A673 (cell line): ENCODE measurements around the gene CFAP58. TPM values are rescaled to one million over a fixed set of nuclear protein-coding genes. Genes with fewer than 3 reads are reported as not detected.

Experiments used
- BruUV-seq: library from RNA; stranded (reverse); fragments of 400-500 nt; replicated peaks from 2 replicates; lab custom pipeline; 2021; lab: Mats Ljungman, UMichigan
- CTCF ChIA-PET: fragments of 300-600 bp; sonication (Branson Sonifier 250); formaldehyde crosslinking; loops from one replicate; lab custom pipeline; 2022; ENCODE audit warnings: antibody characterized with exemption; lab: Charles Lee
- POLR2A ChIA-PET: fragments of 300-600 bp; sonication (Branson Sonifier 250); formaldehyde crosslinking; loops from one replicate; lab custom pipeline; 2022; ENCODE audit warnings: antibody characterized with exemption; ENCODE audit not compliant: low non-redundant PET; lab: Charles Lee
- DNase-seq: peaks from one replicate; pipeline ENCODE4 v3.0.0-alpha.2; 2015; ENCODE audit warnings: low spot score
- H3K27ac ChIP-seq: fragments of 200-600 bp; sonication (generic); 2 replicates; pipeline ENCODE4 v1.5.1; 2016; ENCODE audit warnings: mixed run types, low read depth, mild to moderate bottlenecking, mixed read lengths, antibody characterized with exemption, low read length; ENCODE audit not compliant: poor library complexity, severe bottlenecking
- H3K27me3 ChIP-seq: fragments of 200-600 bp; sonication (generic); replicated peaks from 2 replicates; pipeline ENCODE4 v1.6.1; 2017; ENCODE audit warnings: mixed run types, low read depth, mild to moderate bottlenecking, mixed read lengths, antibody characterized with exemption, low read length; ENCODE audit not compliant: insufficient read depth, poor library complexity
- H3K36me3 ChIP-seq: fragments of 200-600 bp; sonication (generic); 2 replicates; pipeline ENCODE4 v1.6.1; 2016; ENCODE audit warnings: mixed run types, mild to moderate bottlenecking, mixed read lengths, antibody characterized with exemption, low read length; ENCODE audit not compliant: insufficient read depth, poor library complexity, severe bottlenecking
- H3K4me1 ChIP-seq: fragments of 200-600 bp; sonication (generic); 2 replicates; pipeline ENCODE4 v1.6.1; 2017; ENCODE audit warnings: mixed run types, mild to moderate bottlenecking, mixed read lengths, antibody characterized with exemption, low read length; ENCODE audit not compliant: insufficient read depth, poor library complexity, severe bottlenecking
- H3K4me3 ChIP-seq: fragments of 200-600 bp; sonication (generic); 2 replicates; pipeline ENCODE4 v1.5.1; 2016; ENCODE audit warnings: low read depth, mixed run types, mild to moderate bottlenecking, mixed read lengths, low read length; ENCODE audit not compliant: poor library complexity, severe bottlenecking
- H3K9me3 ChIP-seq: fragments of 200-600 bp; sonication (generic); 2 replicates; pipeline ENCODE4 v1.6.1; 2016; ENCODE audit warnings: mixed run types, low read depth, mild to moderate bottlenecking, mixed read lengths, antibody characterized with exemption, low read length; ENCODE audit not compliant: poor library complexity, severe bottlenecking
- EZH2 ChIP-seq: fragments of 200-600 bp; sonication (generic); IDR thresholded peaks from 2 replicates; pipeline ENCODE4 v1.6.1; 2017; ENCODE audit warnings: borderline replicate concordance, low read depth, mild to moderate bottlenecking, mixed read lengths, antibody characterized with exemption, low read length; ENCODE audit not compliant: poor library complexity, severe bottlenecking
- intact Hi-C: fragments of 100-400 bp; cut with micrococcal nuclease; formaldehyde crosslinking; loops from one replicate; pipeline ENCODE4 v1.10.0; 2022; ENCODE audit not compliant: unreplicated experiment
- total RNA-seq: library from RNA; stranded (reverse); gene quantifications from 2 replicates; pipeline ENCODE4 v1.2.3, GENCODE V29; 2021
- TF ChIP-seq, protein P1 (sequence below): fragments of 300-800, 200-600 bp; sonication (generic); conservative IDR thresholded peaks from 2 replicates; pipeline ENCODE4 v1.5.1; 2017; ENCODE audit warnings: low read depth, mild to moderate bottlenecking, antibody characterized with exemption, low read length, moderate library complexity, mixed read lengths

CFAP58 gene
- total RNA-seq, 1 experiment from 2014 or later, result 0.17 TPM

DNA sequence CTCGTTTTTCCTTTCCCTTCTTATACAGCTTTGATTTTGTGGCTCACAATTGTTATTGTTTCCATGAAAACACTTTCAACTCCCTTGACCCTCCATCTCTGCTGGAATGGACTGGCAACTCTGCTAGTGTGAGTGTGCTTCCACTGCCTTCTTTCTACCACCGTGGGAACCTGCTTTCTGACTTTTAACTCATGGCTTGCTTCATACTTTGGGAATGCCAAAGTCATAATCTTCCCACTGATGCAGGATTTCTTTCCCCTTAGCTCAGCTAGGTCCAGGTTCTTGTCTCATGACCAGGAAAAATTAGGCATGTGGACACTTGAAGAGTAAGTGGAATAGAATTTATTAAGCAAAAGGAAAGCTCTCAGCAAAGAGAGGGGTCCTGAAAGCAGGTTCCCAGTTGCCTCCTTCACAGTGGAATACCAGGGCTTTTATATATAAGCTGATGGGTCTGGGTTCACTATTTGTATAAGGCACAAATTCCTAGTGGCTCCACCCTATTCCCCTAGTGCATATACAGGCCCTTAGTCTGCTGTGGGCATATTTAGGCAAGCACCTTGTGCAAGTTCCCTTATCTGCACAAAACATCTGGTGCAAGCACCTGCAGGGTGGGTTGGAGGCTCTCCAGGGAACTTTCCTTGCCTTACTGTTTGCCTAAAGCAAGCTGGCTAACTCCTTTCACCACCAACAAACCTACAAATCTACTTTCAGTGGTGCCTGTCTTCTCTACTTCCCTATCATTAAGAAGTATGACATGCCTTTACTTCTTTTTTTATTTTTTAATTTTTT lies 119.5 kb downstream of the CFAP58 start:
- ChIA-PET POLR2A (no interaction called here), CTCF (no interaction called here)
- TF ChIP-seq EZH2, result no peak
- TF ChIP-seq, protein P1, sequence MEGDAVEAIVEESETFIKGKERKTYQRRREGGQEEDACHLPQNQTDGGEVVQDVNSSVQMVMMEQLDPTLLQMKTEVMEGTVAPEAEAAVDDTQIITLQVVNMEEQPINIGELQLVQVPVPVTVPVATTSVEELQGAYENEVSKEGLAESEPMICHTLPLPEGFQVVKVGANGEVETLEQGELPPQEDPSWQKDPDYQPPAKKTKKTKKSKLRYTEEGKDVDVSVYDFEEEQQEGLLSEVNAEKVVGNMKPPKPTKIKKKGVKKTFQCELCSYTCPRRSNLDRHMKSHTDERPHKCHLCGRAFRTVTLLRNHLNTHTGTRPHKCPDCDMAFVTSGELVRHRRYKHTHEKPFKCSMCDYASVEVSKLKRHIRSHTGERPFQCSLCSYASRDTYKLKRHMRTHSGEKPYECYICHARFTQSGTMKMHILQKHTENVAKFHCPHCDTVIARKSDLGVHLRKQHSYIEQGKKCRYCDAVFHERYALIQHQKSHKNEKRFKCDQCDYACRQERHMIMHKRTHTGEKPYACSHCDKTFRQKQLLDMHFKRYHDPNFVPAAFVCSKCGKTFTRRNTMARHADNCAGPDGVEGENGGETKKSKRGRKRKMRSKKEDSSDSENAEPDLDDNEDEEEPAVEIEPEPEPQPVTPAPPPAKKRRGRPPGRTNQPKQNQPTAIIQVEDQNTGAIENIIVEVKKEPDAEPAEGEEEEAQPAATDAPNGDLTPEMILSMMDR, result no peak
- Histone ChIP-seq H3K4me1 (no peaks in the 10 kb centered on the region), H3K27me3 (peaks cover 19% of the 10 kb centered on the region), H3K9me3 (no peaks in the 10 kb centered on the region), H3K27ac (no peak overlapping the region), H3K4me3 (no peak overlapping the region), H3K36me3 (no peaks in the 10 kb centered on the region)
- DNase-seq, result no peak
- intact Hi-C loops, result no loop called here
- no TSS peak for BruUV-seq

DNA sequence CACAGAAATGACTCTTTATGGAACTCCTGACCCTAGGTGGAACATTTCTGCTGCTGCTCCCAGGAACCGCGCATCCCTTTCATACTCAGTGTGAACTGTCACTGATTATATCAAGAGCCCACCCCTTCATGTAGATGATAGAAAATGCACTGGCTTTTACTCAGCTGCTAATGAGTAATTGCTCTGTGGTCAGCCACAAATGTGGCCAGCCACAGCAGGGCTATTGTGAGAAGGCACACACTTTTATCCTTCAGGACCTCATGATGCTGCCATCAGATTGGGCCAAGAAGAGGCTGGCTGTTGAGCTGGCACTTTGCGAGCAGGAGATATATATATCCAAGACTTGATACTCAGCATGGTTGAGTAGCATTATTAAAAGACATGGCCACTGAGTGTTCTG lies 124.7 kb downstream of the CFAP58 start:
- BruUV-seq, result no TSS peak
- Histone ChIP-seq H3K4me1 (no peaks in the 10 kb centered on the region), H3K27ac (no peak overlapping the region), H3K4me3 (no peak overlapping the region), H3K9me3 (no peaks in the 10 kb centered on the region), H3K27me3 (peaks cover 17% of the 10 kb centered on the region), H3K36me3 (no peaks in the 10 kb centered on the region)
- CTCF ChIA-PET, result no interaction called here
- TF ChIP-seq, protein P1, result no peak
- no peak for TF ChIP-seq EZH2
- POLR2A ChIA-PET, result no interaction called here
- intact Hi-C loops, result no loop called here
- DNase-seq, result no peak

DNA sequence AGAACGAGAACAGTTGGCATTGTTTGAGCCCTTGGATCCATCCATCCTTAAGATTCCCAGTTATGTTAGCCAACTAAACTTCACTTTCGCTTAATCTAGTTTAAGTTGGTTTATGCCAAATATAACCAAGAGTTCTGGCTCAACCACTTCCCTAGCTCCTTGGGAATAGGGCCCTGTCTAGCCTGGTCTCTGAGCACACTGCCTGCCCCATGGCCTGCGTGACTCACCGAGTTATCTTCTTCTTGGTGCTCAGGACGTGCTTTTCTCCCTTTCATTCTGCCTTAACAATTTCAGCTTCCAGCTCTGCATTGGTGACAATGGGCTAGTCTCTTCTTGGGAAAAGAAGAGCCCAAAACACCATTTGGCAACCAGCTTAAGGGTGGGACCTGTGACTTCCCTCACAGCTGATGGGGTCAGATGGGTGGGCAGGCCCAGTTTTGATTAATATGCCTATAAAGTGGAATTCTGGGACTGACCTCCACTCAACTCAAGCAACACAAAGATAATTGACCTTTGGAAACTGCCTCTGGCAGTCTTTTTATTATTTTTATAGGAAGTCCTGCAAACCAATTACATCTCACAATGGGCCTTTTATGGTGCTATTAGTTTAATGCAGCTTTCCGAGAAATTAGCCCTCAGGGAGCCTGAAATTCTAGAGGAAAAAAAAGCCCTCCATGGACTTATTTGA lies 126.4 kb downstream of the CFAP58 start:
- Histone ChIP-seq H3K4me1 (no peaks in the 10 kb centered on the region), H3K27me3 (peaks cover 11% of the 10 kb centered on the region), H3K4me3 (no peak overlapping the region), H3K9me3 (no peaks in the 10 kb centered on the region), H3K36me3 (no peaks in the 10 kb centered on the region), H3K27ac (no peak overlapping the region)
- ChIA-PET CTCF (no interaction called here), POLR2A (no interaction called here)
- BruUV-seq, result no TSS peak
- intact Hi-C loops, result no loop called here
- TF ChIP-seq EZH2, result no peak
- TF ChIP-seq, protein P1, result no peak
- DNase-seq, result no peak
